ENCODE measurements around the gene IRF1.

The IRF1 gene

GRCh38 chr5:132474131-132474723 lies 16.3 kb downstream of the IRF1 start:
- no peak for DNase-seq (ENCODE audit: low read depth)

DNA sequence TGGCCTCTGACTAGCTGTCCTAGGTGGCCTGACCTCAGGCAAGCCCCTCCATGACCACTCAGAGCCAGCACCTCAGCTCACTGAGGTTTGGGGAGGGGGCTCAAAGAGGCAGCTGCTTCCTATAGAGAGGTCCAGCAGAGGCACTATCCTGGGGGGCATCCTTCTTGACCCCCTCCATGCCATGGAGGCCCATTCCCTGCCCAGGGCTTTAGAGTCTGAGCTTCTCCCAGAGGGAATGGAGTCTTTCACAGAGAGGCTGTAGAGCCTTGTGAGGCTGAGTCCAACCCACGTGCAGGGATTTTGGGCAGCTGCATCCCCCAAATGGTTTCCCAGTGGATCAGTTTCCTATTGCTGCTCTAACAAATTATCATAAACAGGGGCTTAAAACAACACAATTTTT lies 16.9 kb downstream of the IRF1 start:
- DNase-seq (ENCODE audit: low read depth), result no peak

DNA sequence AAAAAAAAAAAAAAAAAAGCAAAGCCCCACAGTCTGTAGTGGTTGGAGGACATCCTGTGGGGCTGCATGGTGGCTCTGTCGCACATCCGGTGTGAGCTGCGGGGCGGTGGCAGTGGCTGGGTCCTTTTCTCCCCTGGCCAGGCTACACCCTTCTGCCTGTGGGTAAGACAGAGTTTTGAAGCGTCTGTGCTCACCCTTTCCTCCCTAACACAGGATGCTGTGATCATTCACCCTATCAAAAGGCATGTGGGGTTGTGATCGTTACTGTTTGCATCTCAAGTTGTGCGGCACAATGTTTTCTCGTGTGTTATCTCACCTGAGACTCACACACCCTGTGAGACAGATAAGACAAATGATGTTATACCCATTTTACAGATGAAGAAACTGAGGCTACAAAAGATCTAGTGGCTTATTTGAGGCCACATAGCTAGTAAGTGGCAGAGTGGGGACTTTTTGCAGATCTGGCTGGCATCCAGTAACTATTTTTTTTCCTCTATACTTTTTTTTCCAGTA lies 17.5 kb downstream of the IRF1 start:
- DNase-seq (ENCODE audit: low read depth), result no peak

DNA sequence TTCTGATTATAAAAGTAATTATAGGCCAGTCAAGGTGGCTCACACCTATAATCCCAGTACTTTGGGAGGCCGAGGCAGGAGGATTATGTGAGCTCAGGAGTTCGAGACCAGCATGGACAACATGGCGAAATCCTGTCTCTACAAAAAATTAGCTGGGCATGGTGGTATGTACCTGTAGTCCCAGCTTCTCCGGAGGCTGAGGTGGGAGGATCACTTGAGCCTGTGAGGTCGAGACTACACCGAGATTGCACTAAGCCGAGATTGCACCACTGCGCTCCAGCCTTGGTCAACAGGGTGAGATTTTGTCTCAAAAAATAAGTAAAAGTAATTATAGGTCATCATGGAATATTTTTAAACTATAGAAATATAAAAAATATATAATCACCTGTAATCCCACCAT lies 18.1 kb downstream of the IRF1 start:
- DNase-seq (ENCODE audit: low read depth), result no peak

DNA sequence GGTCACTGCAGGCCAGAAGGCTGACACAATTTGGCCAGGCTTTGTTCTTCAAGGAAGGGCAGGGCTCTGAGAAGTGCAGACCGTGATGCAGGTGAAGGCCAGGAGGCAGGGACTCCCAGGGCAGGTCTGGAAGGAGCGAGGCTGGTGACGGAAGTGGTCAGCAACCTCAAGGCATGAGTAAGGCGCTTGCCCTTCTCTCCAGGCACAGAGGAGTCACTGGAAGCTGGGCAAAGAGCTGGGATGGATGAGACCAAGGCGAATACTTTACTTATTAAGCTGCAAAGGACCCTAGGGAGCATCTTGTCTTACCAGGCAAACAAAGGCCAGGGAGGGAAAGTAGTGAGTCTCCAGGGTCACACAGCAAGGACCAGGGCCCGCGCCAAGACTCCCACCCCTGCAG lies 18.6 kb downstream of the IRF1 start:
- DNase-seq (ENCODE audit: low read depth), result no peak

GRCh38 chr5:132471151-132471907 lies 19.2 kb downstream of the IRF1 start:
- DNase-seq (ENCODE audit: low read depth), result no peak

- no peak for DNase-seq (ENCODE audit: low read depth)
Observed at GRCh38 chr5:132470596-132470995, 20.0 kb downstream of the IRF1 start.

DNA sequence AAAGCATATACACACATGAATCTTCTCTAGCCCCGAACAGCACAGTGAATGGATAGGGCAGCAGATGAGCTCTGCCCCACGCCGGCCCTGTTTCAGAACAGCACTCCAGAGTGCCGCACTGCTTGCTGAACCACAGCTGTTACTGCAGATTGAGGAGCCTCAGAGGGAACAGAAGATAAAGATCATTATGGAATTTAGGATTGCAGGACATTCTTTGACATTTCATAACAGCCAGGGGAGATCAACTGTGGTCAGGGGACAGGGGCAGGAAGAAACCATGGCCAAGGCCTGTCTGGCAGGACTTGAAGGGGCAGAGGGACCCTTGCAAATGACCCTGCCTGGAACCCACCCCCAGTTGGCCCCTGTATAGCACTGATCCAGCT lies 20.6 kb downstream of the IRF1 start:
- DNase-seq (ENCODE audit: low read depth), result no peak

- DNase-seq (ENCODE audit: low read depth), result no peak
Observed at GRCh38 chr5:132469380-132470009, 21.1 kb downstream of the IRF1 start.

- DNase-seq (ENCODE audit: low read depth), result no peak
Observed at GRCh38 chr5:132468656-132469379, 21.8 kb downstream of the IRF1 start.

GRCh38 chr5:132467287-132467984 lies 23.1 kb downstream of the IRF1 start:
- no peak for DNase-seq (ENCODE audit: low read depth)

- no peak for DNase-seq (ENCODE audit: low read depth)
Observed at GRCh38 chr5:132466433-132467286, 23.9 kb downstream of the IRF1 start.

DNA sequence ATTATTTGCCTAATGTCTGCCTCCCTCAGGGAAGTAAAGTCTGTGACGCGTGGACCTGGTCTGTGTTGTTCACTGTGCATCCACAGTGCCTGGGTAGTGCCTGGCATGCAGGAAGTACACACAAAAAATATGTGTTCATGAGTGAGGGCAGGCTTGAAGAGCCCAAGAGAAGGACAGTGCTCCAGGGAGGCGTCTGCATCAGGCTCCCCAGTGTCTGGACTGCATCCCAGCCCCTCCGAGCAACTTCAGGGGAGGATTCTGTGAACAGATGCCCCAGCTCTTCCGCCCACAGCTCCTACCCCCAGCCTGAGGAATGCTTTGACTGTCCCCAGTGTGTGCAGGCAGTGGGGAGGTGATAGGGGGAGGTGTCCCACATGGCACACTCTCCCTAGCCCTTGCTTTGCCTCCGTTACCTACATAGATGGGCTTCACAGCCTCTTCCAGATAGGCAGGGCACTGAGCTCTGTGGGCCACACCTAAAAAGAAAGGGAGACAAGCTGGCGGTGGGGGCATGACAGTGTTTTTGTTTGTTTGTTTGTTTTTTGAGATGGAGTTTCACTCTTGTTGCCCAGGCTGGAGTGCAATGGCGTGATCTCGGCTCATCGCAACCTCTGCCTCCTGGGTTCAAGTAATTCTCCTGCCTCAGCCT lies 25.4 kb downstream of the IRF1 start:
- no peak for DNase-seq (ENCODE audit: low read depth)

DNA sequence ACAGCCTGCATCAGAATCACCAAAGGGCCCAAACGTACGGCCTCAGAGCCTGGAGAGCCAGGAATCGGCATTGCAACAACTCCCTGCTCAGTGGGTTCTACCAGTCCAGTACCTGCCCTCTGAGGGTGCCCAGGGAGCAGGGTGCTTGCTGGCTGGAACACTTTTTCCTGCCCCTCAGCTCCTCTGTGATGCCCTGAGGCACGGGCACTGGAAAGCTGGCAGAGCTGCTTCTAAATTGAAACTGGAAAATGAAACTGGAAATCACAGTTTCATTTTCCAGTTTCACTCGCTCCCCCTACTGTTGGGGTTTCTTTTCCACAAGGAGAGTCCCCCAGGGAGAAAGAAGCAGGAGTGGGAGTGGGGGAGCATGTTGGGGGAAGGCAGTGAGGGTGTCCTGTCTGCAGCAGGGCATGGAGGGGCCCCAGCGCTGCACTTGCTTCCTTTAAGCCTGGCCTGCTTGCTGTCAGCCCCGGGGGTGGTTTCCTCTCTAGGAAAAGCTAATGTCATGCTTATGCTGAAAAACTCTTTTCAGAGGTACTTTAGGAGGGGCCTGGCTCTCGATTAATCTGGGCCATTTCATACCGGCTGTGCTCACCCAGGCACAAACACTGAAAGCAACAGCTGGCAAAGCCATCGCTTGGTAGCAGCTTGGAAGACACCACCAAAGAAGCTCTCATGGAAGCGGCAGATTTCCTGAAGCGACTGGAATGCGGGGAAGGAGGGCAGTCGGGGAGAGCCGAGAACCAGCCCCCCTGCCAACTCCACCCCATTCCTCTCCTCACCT lies 26.2 kb downstream of the IRF1 start:
- no peak for DNase-seq (ENCODE audit: low read depth)

- no peak for DNase-seq (ENCODE audit: low read depth)
Observed at GRCh38 chr5:132463811-132464155, 26.8 kb downstream of the IRF1 start.

- no peak for DNase-seq (ENCODE audit: low read depth)
Observed at GRCh38 chr5:132462856-132463745, 27.5 kb downstream of the IRF1 start.

GRCh38 chr5:132462333-132462732 lies 28.2 kb downstream of the IRF1 start:
- DNase-seq (ENCODE audit: low read depth), result no peak

GRCh38 chr5:132461569-132462070 lies 29.0 kb downstream of the IRF1 start:
- no peak for DNase-seq (ENCODE audit: low read depth)
